ENCODE results near the gene MRPS34. TPM values are rescaled to one million over a fixed set of nuclear protein-coding genes. Genes with fewer than 3 reads are reported as not detected.

The MRPS34 gene
- total RNA-seq, 1 donor from 2014 or later, result 30.6 TPM

GRCh38 chr16:1794221-1794871, 21.4 kb upstream of the MRPS34 start:
- DNase-seq, result no peak

GRCh38 chr16:1793578-1794220, 20.8 kb upstream of the MRPS34 start, which contains the start of gene IGFALS:
Gene IGFALS, minus strand, starts transcription at chr16:1793705. Its CDS starts 53 bp downstream, at chr16:1793652.
- no peak for DNase-seq

GRCh38 chr16:1792836-1793577, 20.1 kb upstream of the MRPS34 start:
- no peak for DNase-seq

- no peak for DNase-seq
Observed at GRCh38 chr16:1791943-1792812, 19.2 kb upstream of the MRPS34 start.

- no peak for DNase-seq
Observed at GRCh38 chr16:1791256-1791942, 18.5 kb upstream of the MRPS34 start.

- no peak for DNase-seq
Observed at GRCh38 chr16:1790611-1791255, 17.8 kb upstream of the MRPS34 start.

GRCh38 chr16:1790261-1790610, 17.3 kb upstream of the MRPS34 start:
- DNase-seq, result no peak

GRCh38 chr16:1789643-1790045, 16.7 kb upstream of the MRPS34 start:
- DNase-seq, result no peak

- DNase-seq, result no peak
Observed at GRCh38 chr16:1788708-1789100, 15.8 kb upstream of the MRPS34 start.

- DNase-seq, result no peak
Observed at GRCh38 chr16:1788095-1788707, 15.3 kb upstream of the MRPS34 start.

GRCh38 chr16:1787322-1788094, 14.6 kb upstream of the MRPS34 start:
- DNase-seq, result no peak

- no peak for DNase-seq
Observed at GRCh38 chr16:1787056-1787321, 14.1 kb upstream of the MRPS34 start.

GRCh38 chr16:1786242-1787055, 13.5 kb upstream of the MRPS34 start:
- no peak for DNase-seq

GRCh38 chr16:1785846-1786170, 12.9 kb upstream of the MRPS34 start:
- DNase-seq, result no peak

GRCh38 chr16:1784977-1785845, 12.3 kb upstream of the MRPS34 start:
- no peak for DNase-seq

- peak; percentile 100 for DNase-seq
Observed at GRCh38 chr16:1782408-1783264, 9.7 kb upstream of the MRPS34 start, which contains the start of the genes NUBP2 and SPSB3. Gene NUBP2, plus strand, starts transcription at chr16:1782960. Its CDS starts 61 bp downstream, at chr16:1783021. Gene SPSB3, minus strand, starts transcription at chr16:1782571. Its CDS starts 1,088 bp downstream, at chr16:1781483.

GRCh38 chr16:1781758-1782407, 8.9 kb upstream of the MRPS34 start:
- DNase-seq, result no peak

Measured in occipital lobe (tissue), 2 donors.